GM18868 (cell line): ENCODE results near the gene CASP12.

Experiments used
- ATAC-seq: cut with Tn5 transposase; IDR thresholded peaks from one replicate; pipeline ENCODE4 v1.9.1; 2021; ENCODE audit warnings: mild to moderate bottlenecking, moderate library complexity; ENCODE audit not compliant: unreplicated experiment

CASP12 gene

GRCh38 chr11:104841973-104842525, 56.2 kb downstream of the CASP12 start:
- no peak for ATAC-seq

DNA sequence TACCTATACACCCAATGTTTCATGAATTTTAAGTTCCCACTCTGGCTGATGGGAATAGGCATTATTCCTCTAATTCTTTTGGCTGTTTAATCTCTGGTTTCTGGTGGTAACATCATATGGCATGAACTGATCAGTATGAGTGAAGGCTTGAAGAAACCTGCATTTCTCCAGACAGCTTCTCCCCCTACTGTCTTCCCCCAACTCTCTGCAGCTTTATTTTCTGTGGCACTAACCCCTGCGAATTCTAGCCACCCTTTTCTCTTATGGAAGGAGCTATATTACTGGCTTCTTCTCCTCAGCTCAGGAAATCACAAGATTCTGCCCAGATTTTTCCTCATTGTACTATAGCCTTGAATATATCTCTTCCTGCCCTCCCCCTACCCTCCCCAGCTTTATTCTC, 57.1 kb downstream of the CASP12 start:
- ATAC-seq, result no peak

- peak; percentile 68 for ATAC-seq
Observed at GRCh38 chr11:104837969-104838639, 60.2 kb downstream of the CASP12 start.

DNA sequence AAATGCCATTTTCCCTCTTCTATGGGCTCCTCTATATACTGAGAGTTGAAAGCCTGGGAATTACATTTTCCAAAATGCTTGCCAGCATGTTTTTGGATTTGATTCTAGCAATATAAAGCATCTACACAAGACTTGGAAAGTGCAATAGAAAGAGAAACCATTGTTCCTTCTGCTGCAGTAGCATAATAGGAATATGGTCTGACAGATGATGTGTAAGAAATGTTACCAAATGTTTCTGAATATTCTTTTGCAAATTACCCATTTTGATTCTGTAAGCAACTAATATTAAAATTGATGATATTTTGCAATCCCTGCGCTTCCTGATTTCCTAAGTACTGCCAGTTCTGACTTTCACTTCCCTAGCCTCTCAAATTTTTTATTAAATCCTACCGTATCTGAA, 61.6 kb downstream of the CASP12 start:
- no peak for ATAC-seq
